Activated CD8-positive, alpha-beta memory T cell treated with anti-CD3 and anti-CD28 coated beads, Interleukin-2, amount 50 U/mL, for 1 hour (primary cell): Measurements from ENCODE around the gene ADGRB3.
"Not testable (repeated sequence)": the region's sequence is repeated elsewhere in the genome, so short reads cannot be mapped to it uniquely, and the experiment has no call there.

Experiments
- DNase-seq: peaks from one replicate; pipeline ENCODE4 v3.0.0-alpha.2; 2020; ENCODE audit errors: extremely low read depth

The ADGRB3 gene

DNA sequence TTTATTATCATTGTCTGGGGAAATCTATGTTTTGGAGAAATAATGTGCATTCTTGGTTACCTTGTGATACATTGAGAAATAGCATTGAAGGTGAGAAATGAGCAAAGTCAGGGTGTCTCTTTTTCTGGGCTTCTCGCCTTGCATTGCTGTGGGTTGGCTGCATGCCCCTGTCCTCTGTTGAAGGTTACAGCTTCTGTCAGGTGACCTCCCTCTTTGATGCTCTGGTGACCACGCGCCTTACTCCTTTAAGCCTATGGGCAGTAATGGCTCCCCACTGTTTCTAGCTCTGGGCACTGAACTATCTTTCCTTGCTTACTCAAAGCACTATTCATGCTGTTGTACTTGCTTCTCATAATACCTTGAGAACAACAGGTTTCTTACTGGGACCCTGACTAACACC lies 14.6 kb downstream of the ADGRB3 start:
- DNase-seq: no peak

DNA sequence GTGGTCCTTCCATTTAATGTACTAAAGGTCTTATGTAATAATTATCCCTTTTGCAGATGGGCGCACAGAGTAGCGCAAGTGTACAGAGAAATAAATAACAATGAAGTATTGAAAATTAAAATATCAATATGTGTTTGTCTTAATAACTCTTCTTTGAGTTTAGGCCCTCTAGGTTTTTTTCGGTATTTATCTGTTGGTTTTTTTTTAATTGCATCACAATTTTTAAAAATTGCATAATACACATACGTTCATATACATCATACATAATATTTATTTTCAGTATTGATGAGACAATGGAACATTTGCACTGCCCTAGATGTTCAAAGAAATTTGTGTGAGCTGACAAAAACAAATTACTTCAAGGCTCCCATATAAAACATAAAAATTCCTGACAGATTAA lies 15.1 kb downstream of the ADGRB3 start:
- DNase-seq: no peak

DNA sequence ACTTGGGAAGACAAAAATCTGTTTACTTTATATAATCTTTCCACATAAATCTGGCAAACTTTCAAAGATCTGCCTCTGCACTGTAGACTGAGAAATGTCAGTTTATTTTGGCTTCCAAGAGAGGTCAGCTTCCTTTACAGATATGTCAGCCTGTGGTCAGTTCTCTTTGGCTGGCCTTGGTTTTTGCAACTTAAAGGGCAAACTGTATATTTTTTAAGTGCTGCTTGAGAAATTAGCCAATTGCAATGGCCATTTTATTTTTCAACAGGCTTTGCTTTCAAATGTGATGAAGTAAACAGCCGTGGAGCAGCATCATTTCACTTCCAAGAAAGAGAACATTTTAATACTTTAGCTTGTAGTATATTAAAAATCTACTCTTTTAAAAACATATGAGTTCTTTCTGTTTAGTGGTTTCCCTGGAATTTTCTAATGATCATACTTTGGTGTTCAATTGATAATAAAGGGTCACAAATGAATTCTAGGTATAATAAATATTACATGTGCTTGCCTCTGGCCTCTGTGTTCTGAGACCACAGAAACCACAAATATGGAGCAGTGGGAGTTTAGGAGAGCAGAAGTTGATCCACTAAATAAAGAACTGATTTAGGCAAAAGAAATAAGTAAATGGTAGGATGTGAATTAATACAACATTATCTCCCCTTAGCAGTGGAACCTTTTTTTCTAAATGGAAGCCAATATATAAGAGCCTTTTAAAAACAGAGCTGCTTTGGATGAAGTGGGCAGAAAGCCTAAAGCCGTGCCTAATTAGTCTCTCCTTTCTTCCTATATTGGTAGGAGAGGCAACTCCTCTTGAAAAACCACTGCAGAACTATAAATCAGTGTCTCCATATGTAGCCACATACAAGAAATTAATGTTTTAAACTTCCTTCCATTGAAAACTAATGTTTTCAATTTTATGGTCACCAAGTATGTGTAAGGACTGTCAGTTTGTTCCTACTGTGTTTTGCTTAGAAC lies 16.2 kb downstream of the ADGRB3 start:
- no peak for DNase-seq

DNA sequence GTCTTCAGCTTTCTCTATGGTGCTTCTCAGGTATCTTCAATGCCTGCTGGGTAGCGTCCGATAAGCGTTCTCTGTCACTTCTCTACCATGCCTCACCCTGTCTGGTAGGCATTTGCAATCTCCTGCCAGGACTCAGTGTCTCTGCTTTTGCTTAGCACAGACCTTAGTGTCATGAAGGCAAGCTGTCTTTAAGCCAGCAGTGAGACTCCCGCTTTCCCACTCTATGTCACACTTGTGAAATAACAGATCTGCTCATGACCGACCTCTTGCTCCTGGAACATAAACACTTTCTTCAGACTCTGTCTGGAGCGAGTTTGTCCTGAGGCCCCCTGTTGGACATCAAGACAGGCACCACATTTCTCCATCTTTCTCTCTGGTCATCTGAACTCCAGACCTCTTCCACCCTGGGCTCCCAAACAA lies 17.0 kb downstream of the ADGRB3 start:
- DNase-seq: no peak

DNA sequence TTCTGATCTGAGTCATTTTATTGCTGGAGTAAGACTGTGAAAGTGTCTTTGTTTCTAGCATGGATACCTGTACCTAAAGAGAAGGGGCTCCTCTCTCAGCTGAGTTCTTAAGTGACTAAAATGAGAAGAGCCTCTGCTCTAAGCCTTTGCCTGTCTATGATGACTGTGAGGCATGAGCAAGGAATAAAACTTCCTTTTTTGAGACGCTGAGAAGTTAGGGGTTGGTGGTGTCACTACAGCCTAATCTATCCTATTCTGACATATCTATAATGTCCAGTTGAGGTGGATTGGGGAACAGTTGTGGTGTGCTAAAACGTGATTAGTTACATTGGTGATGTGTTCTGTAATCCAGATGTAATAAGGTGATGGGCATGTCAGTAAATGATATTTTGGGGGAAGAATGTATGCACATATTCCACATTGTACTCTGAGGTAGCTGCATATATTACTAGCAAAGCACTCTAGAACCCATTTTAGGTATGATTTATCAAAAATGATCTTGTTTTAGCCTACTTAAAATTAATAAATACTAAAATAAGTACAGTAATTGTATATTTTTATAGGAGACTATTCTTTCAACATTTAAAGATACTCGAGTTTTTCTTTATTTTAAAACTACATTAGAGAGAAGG lies 18.1 kb downstream of the ADGRB3 start:
- DNase-seq: no peak

DNA sequence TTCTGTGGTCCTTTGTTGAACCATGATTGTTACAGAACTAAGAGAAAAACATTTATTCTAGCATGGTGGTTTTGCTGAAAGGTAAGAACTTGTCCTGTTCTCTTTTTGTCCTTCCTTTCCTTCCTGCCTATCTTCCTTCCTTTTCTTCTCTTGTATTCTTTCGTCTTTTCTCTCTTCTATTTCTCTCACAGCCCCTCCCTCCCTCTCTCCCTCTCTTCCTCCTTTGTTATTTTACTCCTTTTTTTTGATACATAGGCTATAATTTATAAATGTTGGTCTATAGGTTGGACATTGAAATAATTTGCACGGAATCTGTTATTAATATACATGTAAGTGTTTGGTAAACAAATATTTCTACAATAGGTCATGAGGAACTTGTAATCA lies 18.6 kb downstream of the ADGRB3 start:
- no peak for DNase-seq

DNA sequence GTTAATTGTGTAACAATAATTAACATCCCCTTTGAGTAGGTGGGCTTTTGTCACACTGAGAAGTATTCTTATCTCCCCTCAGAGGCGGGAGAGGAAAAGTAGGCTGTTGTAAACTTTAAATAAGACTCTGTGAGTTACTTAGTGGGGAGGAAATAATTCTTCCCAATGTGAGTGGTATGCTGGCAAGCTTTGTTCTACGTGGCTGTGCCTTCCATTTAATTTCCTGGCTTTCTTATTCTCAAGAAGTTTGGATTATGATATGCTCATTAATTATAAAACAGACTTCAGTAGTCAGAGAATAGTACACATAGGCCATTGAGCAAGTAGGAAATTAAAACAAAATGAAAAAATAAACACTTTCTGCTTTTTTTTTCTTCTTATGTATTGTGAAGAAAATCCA lies 19.1 kb downstream of the ADGRB3 start:
- no peak for DNase-seq

DNA sequence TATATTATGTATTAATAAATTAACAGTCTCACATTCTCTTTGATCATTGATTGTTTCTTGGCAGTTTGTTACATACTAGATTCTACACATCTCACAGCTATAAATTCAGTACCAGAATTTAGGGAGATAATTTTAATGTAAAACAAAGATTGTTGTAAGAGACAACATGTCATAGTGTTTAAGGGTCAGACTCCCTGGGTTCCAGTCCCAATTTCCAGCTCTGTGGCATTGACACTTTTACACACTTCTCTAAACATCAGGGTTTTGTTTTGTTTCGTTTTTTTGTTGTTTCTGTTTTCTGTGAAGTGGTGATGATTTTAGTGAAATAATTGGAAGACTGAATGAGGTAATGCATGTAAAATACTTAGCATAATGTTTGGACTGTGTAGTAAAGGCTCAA lies 19.9 kb downstream of the ADGRB3 start:
- DNase-seq: no peak

DNA sequence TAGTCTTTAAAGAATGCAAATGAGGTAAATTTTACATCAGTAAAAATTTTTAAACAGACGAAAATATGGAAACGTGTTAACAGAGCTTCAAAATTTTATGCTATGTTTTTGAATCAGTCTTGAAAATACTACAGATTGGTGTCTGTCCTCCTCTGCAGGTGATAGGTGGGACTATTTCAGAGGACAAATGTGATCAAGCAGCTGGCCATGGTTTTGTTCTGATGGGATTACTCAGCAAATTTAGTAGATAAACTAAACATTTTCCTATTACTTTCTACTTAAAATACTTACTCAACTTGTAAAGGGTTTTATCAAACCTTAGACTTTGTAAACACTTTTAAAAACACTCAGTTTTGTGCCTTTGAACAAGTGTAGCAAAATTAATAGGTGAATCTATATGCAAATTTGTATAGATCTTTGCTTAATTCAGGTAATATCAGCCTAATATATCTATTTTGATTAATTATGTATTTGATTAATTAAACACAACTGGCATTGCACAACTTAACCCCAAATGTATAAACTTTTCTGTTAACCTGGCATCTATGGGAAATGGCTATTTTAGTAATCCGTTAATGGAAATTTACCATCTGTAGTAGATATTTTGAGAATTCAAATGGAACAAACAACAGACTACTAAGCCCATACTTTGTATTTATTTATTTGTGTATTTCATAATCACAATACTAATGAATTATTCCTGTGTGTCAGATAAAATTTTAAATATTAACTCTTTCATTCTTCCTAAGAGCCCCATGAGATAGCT lies 22.5 kb downstream of the ADGRB3 start:
- no peak for DNase-seq

DNA sequence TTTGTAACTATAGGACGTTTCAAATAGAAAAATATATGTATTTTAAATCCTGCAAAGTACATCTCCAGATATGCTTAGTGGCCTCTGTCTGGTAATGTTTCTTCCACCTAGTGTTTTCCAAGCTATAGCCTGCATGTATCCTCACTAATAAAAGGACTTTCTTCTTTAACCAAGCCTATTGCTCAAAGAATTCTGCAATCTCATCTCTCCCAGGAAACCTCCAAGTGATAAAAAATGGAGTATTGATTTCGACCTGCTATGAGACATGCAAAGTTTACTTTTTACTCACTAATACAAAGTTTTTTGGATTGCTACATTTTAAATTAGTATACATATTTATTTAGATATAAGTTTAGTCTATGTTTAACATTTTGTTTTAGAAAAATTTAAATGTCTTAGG lies 23.3 kb downstream of the ADGRB3 start:
- DNase-seq: no peak

DNA sequence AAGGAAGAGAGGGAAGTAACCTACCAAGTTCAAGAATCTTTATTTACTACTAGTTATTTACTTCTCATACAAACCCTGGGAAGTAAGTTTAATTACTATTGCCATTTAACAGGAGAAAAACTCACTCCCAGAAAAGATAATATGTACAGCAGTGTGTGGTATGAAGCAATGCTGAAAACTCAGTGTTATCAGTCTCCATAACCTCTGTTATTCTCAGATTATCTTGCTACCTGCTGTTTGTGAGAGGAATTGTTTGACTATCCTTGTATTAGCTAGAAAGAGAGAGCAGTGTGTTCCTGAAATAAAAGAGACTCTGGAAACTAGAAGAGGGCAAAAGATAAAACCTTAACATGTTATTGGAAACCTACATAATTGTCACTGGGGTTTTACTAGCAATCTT lies 38.2 kb downstream of the ADGRB3 start:
- no peak for DNase-seq

DNA sequence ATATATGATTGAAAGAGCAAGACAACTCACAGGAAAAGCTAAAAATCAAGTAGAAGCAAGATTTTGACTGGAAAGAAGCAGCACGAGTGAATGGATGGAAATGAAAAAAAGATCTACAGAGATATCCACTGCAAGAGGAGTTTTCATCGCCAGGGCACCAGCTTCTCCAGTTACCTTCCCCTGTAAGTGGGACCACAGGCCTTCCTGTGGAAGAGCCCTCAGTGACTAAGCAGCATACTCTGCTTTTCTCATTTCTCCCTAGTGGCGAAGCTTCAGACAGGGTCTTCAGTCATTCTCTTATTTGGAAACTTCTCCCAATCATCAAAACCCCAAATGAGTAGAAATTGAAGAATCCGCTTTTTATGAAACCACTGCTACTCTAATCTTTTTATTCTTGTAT lies 40.5 kb downstream of the ADGRB3 start:
- no peak for DNase-seq

DNA sequence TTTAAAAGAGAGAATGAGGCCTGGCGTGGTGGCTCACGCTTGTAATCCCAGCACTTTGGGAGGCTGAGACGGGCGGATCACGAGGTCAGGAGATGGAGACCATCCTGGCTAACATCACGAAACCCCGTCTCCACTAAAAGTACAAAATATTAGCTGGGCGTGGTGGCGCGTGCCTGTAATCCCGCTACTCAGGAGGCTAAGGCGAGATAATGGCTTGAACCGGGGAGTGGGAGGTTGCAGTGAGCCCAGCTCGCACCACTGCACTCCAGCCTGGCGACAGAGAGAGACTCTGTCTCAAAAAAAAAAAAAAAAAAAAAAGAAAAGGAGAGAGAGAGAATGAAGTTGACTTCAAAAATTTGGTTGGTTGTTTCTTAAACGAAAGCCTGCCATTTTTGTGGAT lies 41.0 kb downstream of the ADGRB3 start:
- not testable (repeated sequence) for DNase-seq

DNA sequence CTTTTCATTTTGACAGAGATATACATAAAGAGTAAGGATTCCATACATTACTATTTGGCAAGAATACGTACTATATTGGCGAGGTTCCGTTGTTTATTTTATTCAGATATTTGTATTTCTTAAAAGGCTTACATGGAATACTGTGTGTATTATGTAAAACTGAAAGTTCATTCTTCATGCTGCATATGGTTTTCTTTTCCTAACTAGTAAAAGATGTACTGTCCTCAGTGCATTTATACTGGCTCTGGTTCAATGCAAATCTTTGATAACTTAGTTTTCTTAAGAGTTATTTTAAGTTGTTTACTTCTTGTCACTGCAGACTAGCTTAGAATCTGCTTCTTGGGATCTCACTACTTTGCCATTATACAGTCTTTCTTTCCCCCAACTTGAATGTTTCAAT lies 42.0 kb downstream of the ADGRB3 start:
- DNase-seq: no peak

DNA sequence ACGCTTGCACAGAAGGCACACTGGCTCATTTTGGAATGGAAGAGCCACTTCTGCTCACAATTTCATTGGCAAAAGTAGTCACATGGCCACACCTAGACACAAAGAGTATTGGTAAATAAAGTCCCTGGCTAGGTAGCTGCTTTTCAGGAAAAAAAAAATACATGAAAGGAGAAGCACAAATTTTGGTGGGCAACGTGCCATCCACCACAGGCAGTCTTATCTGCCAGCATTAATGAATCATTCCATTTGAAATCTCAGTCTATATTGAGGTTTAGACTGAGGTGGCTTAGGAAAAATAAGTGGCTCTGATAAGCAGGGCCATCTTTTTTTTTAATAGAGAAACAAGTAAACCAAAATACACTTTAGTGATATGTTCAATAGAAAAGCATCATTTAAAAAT lies 44.3 kb downstream of the ADGRB3 start:
- DNase-seq: no peak

DNA sequence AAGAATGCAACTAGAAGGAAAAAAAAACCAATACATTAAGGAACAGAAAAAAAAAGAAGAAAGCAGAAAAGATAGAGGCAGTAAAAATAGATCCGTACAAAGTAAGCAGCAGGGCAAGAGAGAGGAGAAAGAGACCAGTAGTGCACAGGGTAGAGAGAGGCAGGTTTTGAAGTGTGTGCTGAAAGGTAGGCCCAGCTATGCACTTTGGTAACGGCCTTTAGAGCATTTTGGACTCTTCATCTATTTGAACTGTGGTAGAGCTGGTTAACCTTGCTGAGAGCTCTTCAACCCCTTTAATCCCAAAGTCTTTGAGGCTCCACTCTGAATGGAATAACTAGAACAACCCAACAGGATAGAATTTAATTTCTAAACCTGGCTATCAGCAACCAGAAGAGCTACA lies 45.2 kb downstream of the ADGRB3 start:
- DNase-seq: no peak

DNA sequence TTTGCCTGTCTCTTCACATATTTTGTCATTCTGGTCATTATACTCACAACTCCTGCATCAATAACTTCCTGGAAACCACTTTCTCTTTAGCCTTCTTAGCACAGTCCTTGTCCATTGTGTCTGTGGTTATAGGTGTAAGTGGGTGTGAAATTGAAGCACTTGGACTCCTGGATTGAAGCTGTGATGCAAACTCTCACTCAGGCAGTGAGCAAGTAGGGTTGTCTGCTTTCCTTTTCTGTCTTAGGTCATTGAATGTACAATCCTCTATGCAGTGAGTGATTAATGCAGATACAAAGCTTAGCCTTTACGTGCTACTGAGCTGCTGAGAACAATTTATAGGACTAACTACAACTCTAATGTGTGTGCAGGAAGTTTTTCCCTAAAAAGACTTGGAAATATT lies 54.8 kb downstream of the ADGRB3 start:
- no peak for DNase-seq

DNA sequence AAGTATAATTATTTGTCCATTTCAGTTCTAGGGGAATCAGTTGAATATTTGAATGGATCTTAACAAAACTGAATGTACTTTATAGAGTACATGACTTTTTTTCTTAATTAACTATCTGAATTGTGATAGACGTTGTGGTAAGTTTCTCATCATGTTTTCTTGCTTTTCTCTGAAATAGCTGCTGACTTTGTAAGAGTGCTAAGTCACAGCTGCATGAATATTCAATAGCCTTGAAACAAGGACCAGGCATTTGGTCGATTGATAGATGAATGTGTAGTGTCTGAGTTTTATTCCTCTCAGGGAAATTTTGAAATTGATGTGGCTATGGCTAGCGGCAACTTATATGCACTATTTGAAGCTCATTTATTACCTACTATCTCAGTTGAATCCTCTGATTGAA lies 56.0 kb downstream of the ADGRB3 start:
- DNase-seq: no peak

DNA sequence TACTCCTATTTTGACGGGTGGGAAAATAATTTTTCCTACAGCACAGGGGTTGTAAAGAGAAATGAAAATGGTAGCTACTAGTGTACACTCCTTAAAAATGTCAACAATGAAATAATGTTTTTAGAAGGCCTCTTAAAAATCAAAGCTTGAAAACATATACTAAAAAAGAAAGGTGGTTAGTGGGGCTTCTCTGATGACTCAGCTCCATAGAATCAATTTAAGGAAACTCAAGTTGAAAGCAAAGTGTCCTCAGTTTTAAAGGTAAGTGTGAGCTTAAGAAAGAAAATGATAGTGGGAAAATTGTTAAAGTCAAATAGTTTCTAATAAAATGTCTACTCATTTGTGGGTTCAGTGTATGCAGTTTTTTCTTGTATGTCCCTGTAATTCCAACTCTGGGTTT lies 58.2 kb downstream of the ADGRB3 start:
- DNase-seq: no peak

DNA sequence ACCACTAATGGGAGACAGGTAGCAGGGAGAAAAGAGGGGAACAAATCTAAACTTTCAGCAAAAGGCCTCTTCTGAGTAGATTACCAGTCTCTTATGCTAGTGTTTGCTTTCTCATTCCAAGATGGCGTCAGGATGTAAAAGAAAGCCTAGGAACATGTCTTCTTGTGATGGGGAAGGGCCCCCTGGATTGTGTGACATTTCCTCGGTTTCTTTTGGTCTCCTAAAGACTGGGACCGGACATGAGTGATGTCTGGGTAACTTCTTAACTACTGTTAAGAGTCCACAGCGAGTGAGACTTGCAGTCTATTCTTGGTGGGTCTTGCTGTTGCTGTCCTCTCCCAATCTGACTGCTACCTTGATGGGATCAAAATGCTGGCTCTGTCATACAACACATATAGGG lies 60.3 kb downstream of the ADGRB3 start:
- DNase-seq: no peak

DNA sequence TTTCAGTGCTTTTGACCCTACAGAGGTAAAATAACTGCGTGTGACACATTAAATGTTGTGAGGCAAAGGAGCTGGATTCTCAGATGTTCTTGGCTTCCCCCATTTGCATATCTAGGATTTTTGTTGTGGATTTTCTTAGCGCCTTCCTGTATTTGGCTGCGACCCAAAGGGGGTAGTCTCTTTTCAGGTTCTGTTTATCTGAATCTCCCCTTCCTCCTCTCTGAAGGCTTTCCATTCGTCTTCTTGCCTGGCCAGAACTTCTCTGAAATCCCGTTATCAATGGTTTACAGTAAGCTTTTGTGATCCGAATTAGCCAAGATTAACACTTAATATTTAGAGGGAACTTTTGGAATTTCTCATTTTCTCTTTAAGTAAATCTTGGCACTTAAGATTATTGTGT lies 60.8 kb downstream of the ADGRB3 start:
- DNase-seq: no peak

DNA sequence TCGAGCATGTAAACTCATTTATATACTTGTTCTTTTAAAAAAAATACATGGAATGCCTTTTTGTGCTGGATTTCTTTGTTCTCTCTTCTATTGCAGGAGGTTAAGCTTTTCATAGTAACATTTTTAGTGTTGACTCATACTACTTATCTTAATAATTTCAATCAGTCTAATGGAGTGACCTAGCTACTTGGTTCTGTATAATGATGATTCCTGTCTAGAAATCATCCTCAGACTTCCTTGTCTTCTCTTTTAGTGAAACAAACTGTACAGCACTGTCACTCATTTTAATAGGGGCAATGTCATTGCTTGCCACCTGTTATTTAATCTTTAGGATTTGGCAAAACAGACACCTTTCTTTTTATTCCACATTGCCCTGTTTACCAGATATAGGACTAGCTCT lies 62.3 kb downstream of the ADGRB3 start:
- DNase-seq: no peak

DNA sequence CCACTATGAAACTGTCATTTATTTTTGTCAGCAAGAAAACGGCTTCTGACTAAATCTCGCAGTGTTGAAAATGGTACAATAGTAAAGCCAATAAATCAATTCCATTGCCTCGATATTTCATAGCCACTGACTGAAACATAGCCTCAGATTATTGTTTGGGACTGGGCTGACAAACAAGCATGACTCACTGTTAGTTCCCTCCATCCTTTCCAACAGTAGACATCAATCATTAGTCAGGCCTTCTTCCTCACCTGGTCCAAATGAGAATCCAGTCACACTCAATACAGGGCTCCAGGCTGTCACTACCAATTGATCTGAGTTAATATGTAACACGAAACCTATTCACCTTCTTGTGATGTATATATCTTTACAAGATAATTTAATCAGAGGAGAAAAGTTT lies 66.1 kb downstream of the ADGRB3 start:
- DNase-seq: no peak
